Measurements from ENCODE around the gene THNSL1. TPM values are rescaled to one million over a fixed set of nuclear protein-coding genes. Genes with fewer than 3 reads are reported as not detected.

Gene THNSL1
- total and polyA plus RNA-seq, 9 donors, result 3.2 to 9.7 (median 7.3) TPM

- Histone ChIP-seq H3K27me3 (no peaks in the 10 kb centered on the region), H3K9me3 (no peaks in the 10 kb centered on the region), H3K27ac (no peak overlapping the region), H3K4me3 (no peak overlapping the region), H3K4me1 (ENCODE audit: insufficient read depth) (no peaks in the 10 kb centered on the region), H3K36me3 (no peaks in the 10 kb centered on the region)
- TF ChIP-seq POLR2A (IDR thresholded peaks at IDR 0.05) (no peak), CTCF (IDR thresholded peaks at IDR 0.05) (no peak), EP300 (IDR thresholded peaks at IDR 0.05) (no peak)
- intact Hi-C loops (cut with DNase I), result no loop called here
- no peak for DNase-seq
- 94 to 96% (median 95%) methylated on average over 2 of the region's 2 CpGs for WGBS, 3 donors
Measured at GRCh38 chr10:25049966-25050365, 33.6 kb downstream of the THNSL1 start.

- Histone ChIP-seq H3K27me3 (no peaks in the 10 kb centered on the region), H3K4me3 (no peak overlapping the region), H3K27ac (no peak overlapping the region), H3K36me3 (no peaks in the 10 kb centered on the region), H3K9me3 (no peaks in the 10 kb centered on the region), H3K4me1 (ENCODE audit: insufficient read depth) (no peaks in the 10 kb centered on the region)
- TF ChIP-seq POLR2A (IDR thresholded peaks at IDR 0.05) (no peak), CTCF (IDR thresholded peaks at IDR 0.05) (no peak), EP300 (IDR thresholded peaks at IDR 0.05) (no peak)
- DNase-seq, result no peak
- 87 to 90% (median 89%) methylated on average over 9 of the region's 9 CpGs for WGBS, 3 donors
- intact Hi-C loops (cut with DNase I), result no loop called here
Measured at GRCh38 chr10:25050402-25050801, 34.0 kb downstream of the THNSL1 start.

GRCh38 chr10:25052012-25052411 lies 35.6 kb downstream of the THNSL1 start:
- Histone ChIP-seq H3K4me3 (no peak overlapping the region), H3K36me3 (no peaks in the 10 kb centered on the region), H3K27ac (no peak overlapping the region), H3K4me1 (ENCODE audit: insufficient read depth) (no peaks in the 10 kb centered on the region), H3K9me3 (no peaks in the 10 kb centered on the region), H3K27me3 (no peaks in the 10 kb centered on the region)
- intact Hi-C loops (cut with DNase I), result no loop called here
- 90 to 92% (median 92%) methylated on average over 1 of the region's 1 CpG for WGBS, 3 donors
- DNase-seq, result no peak
- TF ChIP-seq EP300 (IDR thresholded peaks at IDR 0.05) (no peak), POLR2A (IDR thresholded peaks at IDR 0.05) (no peak), CTCF (IDR thresholded peaks at IDR 0.05) (no peak)

GRCh38 chr10:25056726-25057125 lies 40.3 kb downstream of the THNSL1 start:
- DNase-seq, result no peak
- 78 to 90% (median 84%) methylated on average over 3 of the region's 3 CpGs for WGBS, 3 donors
- Histone ChIP-seq H3K36me3 (no peaks in the 10 kb centered on the region), H3K9me3 (no peaks in the 10 kb centered on the region), H3K4me1 (ENCODE audit: insufficient read depth) (no peaks in the 10 kb centered on the region), H3K4me3 (no peak overlapping the region), H3K27me3 (no peaks in the 10 kb centered on the region), H3K27ac (no peak overlapping the region)
- intact Hi-C loops (cut with DNase I), result no loop called here
- TF ChIP-seq POLR2A (IDR thresholded peaks at IDR 0.05), result no peak
- TF ChIP-seq CTCF (IDR thresholded peaks at IDR 0.05), result no peak
- no peak for TF ChIP-seq EP300 (IDR thresholded peaks at IDR 0.05)

- no peak overlapping the region for H3K27ac ChIP-seq
- no peaks in the 10 kb centered on the region for H3K4me1 ChIP-seq (ENCODE audit: insufficient read depth)
- no peak for TF ChIP-seq POLR2A (IDR thresholded peaks at IDR 0.05)
- TF ChIP-seq CTCF (IDR thresholded peaks at IDR 0.05), result no peak
- no peak for TF ChIP-seq EP300 (IDR thresholded peaks at IDR 0.05)
- DNase-seq, result no peak
- no peaks in the 10 kb centered on the region for H3K9me3 ChIP-seq
- intact Hi-C loops (cut with DNase I), result no loop called here
- H3K27me3 ChIP-seq, result no peaks in the 10 kb centered on the region
- H3K4me3 ChIP-seq, result no peak overlapping the region
- no peaks in the 10 kb centered on the region for H3K36me3 ChIP-seq
- WGBS, 3 donors, result 83 to 87% (median 86%) methylated on average over 4 of the region's 4 CpGs
Measured at GRCh38 chr10:25057886-25058285, 41.5 kb downstream of the THNSL1 start.
